B cell (primary cell): ENCODE results near the gene LCN9. TPM values are rescaled to one million over a fixed set of nuclear protein-coding genes. Genes with fewer than 3 reads are reported as not detected.

ENCODE experiments used
- ATAC-seq: fragments of 200-7000 bp; cut with Tn5 transposase; one replicate; pipeline ENCODE4 v1.10.0; 2021; ENCODE audit warnings: low read depth, mild to moderate bottlenecking, moderate number of reproducible peaks, moderate library complexity
- CTCF ChIA-PET: fragments of 350-600 bp; sonication (Branson Sonifier 250); formaldehyde crosslinking; loops from one replicate; lab custom pipeline; 2021; ENCODE audit warnings: antibody characterized with exemption, inconsistent platforms; lab: Charles Lee
- POLR2A ChIA-PET: fragments of 350-600 bp; sonication (Branson Sonifier 250); formaldehyde crosslinking; loops from one replicate; lab custom pipeline; 2021; ENCODE audit warnings: antibody characterized with exemption; lab: Charles Lee
- DNase-seq: peaks from one replicate; pipeline ENCODE4 v3.0.0; 2013
- H2AFZ ChIP-seq: 2 replicates; pipeline ENCODE4 v1.6.1; 2012; ENCODE audit warnings: mild to moderate bottlenecking, low read depth, low read length; ENCODE audit not compliant: insufficient read depth, poor library complexity, severe bottlenecking
- H3K27ac ChIP-seq, 2 donors: 1 replicate in 1 of 2; 2 replicates in 1 of 2; pipeline ENCODE4 v1.5.1; 2012 to 2013; ENCODE audit warnings: low read length in 2 of 2, mild to moderate bottlenecking in 2 of 2, moderate library complexity in 1 of 2
- H3K27me3 ChIP-seq, 4 experiments: fragments of 200-600 bp in 1 of 4; sonication (generic) in 1 of 4; replicated peaks in 1 of 4; 1 replicate in 2 of 4; 2 replicates in 2 of 4; pipeline versions ENCODE4 v1.6.1 to v1.7.0; 2013 to 2016; ENCODE audit warnings: low read length in 3 of 4, mild to moderate bottlenecking in 2 of 4, mixed read lengths in 1 of 4, moderate library complexity in 1 of 4; ENCODE audit not compliant: insufficient read depth in 4 of 4, control insufficient read depth in 3 of 4; ENCODE audit errors: control extremely low read depth in 1 of 4
- H3K36me3 ChIP-seq, 2 experiments: replicated peaks in 1 of 2; 1 replicate in 1 of 2; 2 replicates in 1 of 2; pipeline versions ENCODE4 v1.6.1 to v1.7.1; 2013; ENCODE audit warnings: low read length in 1 of 2; ENCODE audit not compliant: insufficient read depth in 2 of 2, control insufficient read depth in 1 of 2; ENCODE audit errors: control extremely low read depth in 1 of 2, extremely low read depth in 1 of 2
- H3K4me1 ChIP-seq, 2 donors: fragments of 200-600 bp in 1 of 2; sonication (generic) in 1 of 2; 1 replicate in 1 of 2; 2 replicates in 1 of 2; pipeline versions ENCODE4 v1.5.1 to v1.6.1; 2013 to 2017; ENCODE audit warnings: low read length in 2 of 2; ENCODE audit not compliant: control insufficient read depth in 2 of 2, insufficient read depth in 2 of 2
- H3K4me2 ChIP-seq: replicated peaks from 2 replicates; pipeline ENCODE3; 2012; ENCODE audit warnings: mild to moderate bottlenecking, low read depth, low read length; ENCODE audit not compliant: poor library complexity, severe bottlenecking
- H3K4me3 ChIP-seq, 5 experiments: fragments of 200-600 bp in 1 of 5; sonication (generic) in 1 of 5; 1 replicate in 3 of 5; 2 replicates in 2 of 5; pipeline versions ENCODE4 v1.5.1 to v1.7.0; 2011 to 2016; ENCODE audit warnings: low read length in 4 of 5, mild to moderate bottlenecking in 4 of 5, low read depth in 2 of 5, control low read depth in 1 of 5, moderate library complexity in 1 of 5; ENCODE audit not compliant: insufficient read depth in 1 of 5; ENCODE audit errors: control extremely low read depth in 1 of 5, extremely low read depth in 1 of 5
- H3K79me2 ChIP-seq: fragments of 200-600 bp; sonication (generic); one replicate; pipeline ENCODE4 v1.6.0; 2016; ENCODE audit warnings: low read length; ENCODE audit not compliant: control insufficient read depth, insufficient read depth
- H3K9ac ChIP-seq: fragments of 200-600 bp; sonication (generic); 2 replicates; pipeline ENCODE4 v1.6.1; 2017; ENCODE audit warnings: mild to moderate bottlenecking, low read length, moderate library complexity
- H3K9me3 ChIP-seq, 3 donors: one replicate each; pipeline versions ENCODE4 v1.6.1 to v1.7.1; 2013; ENCODE audit warnings: low read length in 2 of 3; ENCODE audit not compliant: control insufficient read depth in 2 of 3, insufficient read depth in 1 of 3; ENCODE audit errors: control extremely low read depth in 1 of 3
- H4K20me1 ChIP-seq: 2 replicates; pipeline ENCODE4 v1.6.0; 2012; ENCODE audit warnings: mild to moderate bottlenecking, low read length; ENCODE audit not compliant: insufficient read depth, control insufficient read depth, poor library complexity, severe bottlenecking
- H3K27ac Mint-ChIP-seq: one replicate; pipeline ENCODE4 v1.8.0; 2021; ENCODE audit warnings: mixed read lengths
- H3K27me3 Mint-ChIP-seq: one replicate; pipeline ENCODE4 v1.8.0; 2021; ENCODE audit warnings: mixed read lengths
- H3K4me1 Mint-ChIP-seq: one replicate; pipeline ENCODE4 v1.8.0; 2021; ENCODE audit warnings: mixed read lengths
- H3K4me3 Mint-ChIP-seq: one replicate; pipeline ENCODE4 v1.8.0; 2021; ENCODE audit warnings: mixed read lengths
- H3K9me3 Mint-ChIP-seq: one replicate; pipeline ENCODE4 v1.8.0; 2022; ENCODE audit warnings: mixed read lengths; ENCODE audit not compliant: insufficient read depth
- EZH2 ChIP-seq: IDR thresholded peaks from 2 replicates; pipeline ENCODE4 v1.6.1; 2012; ENCODE audit warnings: borderline replicate concordance, low read depth, mild to moderate bottlenecking, moderate library complexity, low read length; ENCODE audit not compliant: insufficient read depth, poor library complexity, severe bottlenecking
- WGBS: methylation state at CpG from one replicate; pipeline ENCODE4 v1.1.5; 2013; ENCODE audit warnings: missing lambda C conversion rate; ENCODE audit not compliant: insufficient coverage; 5-methylcytosine and 5-hydroxymethylcytosine counted together
- intact Hi-C: fragments of 100-400 bp; cut with micrococcal nuclease; formaldehyde crosslinking; loops from one replicate; pipeline ENCODE4 v1.10.0; 2022
- polyA plus RNA-seq: library from polyadenylated mRNA; depleted of rRNA; stranded (reverse); fragments of >200 nt; gene quantifications from 2 replicates; pipeline ENCODE4 v1.2.3, GENCODE V29; 2012
- total RNA-seq, 2 donors: library from RNA; stranded (reverse); fragments of 120-200 nt in 1 of 2; gene quantifications; 1 replicate in 1 of 2; 2 replicates in 1 of 2; pipeline versions ENCODE4 v1.2.3 to v1.2.4, GENCODE V29; 2013 to 2022
- TF ChIP-seq, protein P1 (sequence below): fragments of 200-600 bp; IDR thresholded peaks from one replicate; pipeline ENCODE4 v1.8.0; 2022; ENCODE audit warnings: antibody characterized with exemption, mild to moderate bottlenecking

The LCN9 gene
- total and polyA plus RNA-seq, 2 donors (not counting 1 experiment from before 2014, with no cell fraction given): not detected

- no peak for ATAC-seq
- no peaks in the 10 kb centered on the region for H3K27me3 ChIP-seq
- no peak overlapping the region for H2AFZ ChIP-seq
- no peak overlapping the region for H3K27ac ChIP-seq
- H3K79me2 ChIP-seq: no peaks in the 10 kb centered on the region
- Mint-ChIP-seq H3K4me3 (no peak overlapping the region), H3K4me1 (no peaks in the 10 kb centered on the region), H3K27me3 (peaks cover 3% of the 10 kb centered on the region), H3K27ac (no peak overlapping the region), H3K9me3 (peaks cover 3% of the 10 kb centered on the region)
- TF ChIP-seq, protein P1, sequence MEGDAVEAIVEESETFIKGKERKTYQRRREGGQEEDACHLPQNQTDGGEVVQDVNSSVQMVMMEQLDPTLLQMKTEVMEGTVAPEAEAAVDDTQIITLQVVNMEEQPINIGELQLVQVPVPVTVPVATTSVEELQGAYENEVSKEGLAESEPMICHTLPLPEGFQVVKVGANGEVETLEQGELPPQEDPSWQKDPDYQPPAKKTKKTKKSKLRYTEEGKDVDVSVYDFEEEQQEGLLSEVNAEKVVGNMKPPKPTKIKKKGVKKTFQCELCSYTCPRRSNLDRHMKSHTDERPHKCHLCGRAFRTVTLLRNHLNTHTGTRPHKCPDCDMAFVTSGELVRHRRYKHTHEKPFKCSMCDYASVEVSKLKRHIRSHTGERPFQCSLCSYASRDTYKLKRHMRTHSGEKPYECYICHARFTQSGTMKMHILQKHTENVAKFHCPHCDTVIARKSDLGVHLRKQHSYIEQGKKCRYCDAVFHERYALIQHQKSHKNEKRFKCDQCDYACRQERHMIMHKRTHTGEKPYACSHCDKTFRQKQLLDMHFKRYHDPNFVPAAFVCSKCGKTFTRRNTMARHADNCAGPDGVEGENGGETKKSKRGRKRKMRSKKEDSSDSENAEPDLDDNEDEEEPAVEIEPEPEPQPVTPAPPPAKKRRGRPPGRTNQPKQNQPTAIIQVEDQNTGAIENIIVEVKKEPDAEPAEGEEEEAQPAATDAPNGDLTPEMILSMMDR: no peak
- no peak for TF ChIP-seq EZH2
- H3K4me1 ChIP-seq: no peaks in the 10 kb centered on the region
- H3K4me3 ChIP-seq: no peak overlapping the region
- H3K4me2 ChIP-seq: no peak overlapping the region
- H3K9me3 ChIP-seq: peaks cover 0 to 13% (median 0%) of the 10 kb centered on the region in 3 donors
- H3K36me3 ChIP-seq: no peaks in the 10 kb centered on the region
- no peak for DNase-seq
- H4K20me1 ChIP-seq: no peaks in the 10 kb centered on the region
- CTCF ChIA-PET: no interaction called here
- POLR2A ChIA-PET: no interaction called here
- intact Hi-C loops: no loop called here
- no peak overlapping the region for H3K9ac ChIP-seq
- 92% methylated on average over 6 of the region's 8 CpGs for WGBS
Observed at GRCh38 chr9:135673941-135674340, 10.8 kb downstream of the LCN9 start.

- H3K9ac ChIP-seq: no peak overlapping the region
- H4K20me1 ChIP-seq: no peaks in the 10 kb centered on the region
- H3K36me3 ChIP-seq: no peaks in the 10 kb centered on the region
- no peak overlapping the region for H3K4me2 ChIP-seq
- H3K4me1 Mint-ChIP-seq: no peaks in the 10 kb centered on the region
- H3K27me3 Mint-ChIP-seq: peaks cover 3% of the 10 kb centered on the region
- H3K9me3 ChIP-seq: peaks cover 0 to 3% (median 0%) of the 10 kb centered on the region in 3 donors
- no peak for DNase-seq
- no peak for ATAC-seq
- ChIA-PET POLR2A (no interaction called here), CTCF (no interaction called here)
- WGBS: 86% methylated on average over 9 of the region's 10 CpGs
- no peaks in the 10 kb centered on the region for H3K4me1 ChIP-seq
- no peak overlapping the region for H2AFZ ChIP-seq
- TF ChIP-seq, protein P1: no peak
- no peak for TF ChIP-seq EZH2
- no peak overlapping the region for H3K4me3 ChIP-seq
- H3K9me3 Mint-ChIP-seq: no peaks in the 10 kb centered on the region
- intact Hi-C loops: no loop called here
- H3K27ac Mint-ChIP-seq: no peak overlapping the region
- no peak overlapping the region for H3K4me3 Mint-ChIP-seq
- H3K79me2 ChIP-seq: no peaks in the 10 kb centered on the region
- no peaks in the 10 kb centered on the region for H3K27me3 ChIP-seq
- H3K27ac ChIP-seq: no peak overlapping the region
Observed at GRCh38 chr9:135674977-135675376, 11.9 kb downstream of the LCN9 start.
